Measurements from ENCODE around the gene NPIPB2.

DNA sequence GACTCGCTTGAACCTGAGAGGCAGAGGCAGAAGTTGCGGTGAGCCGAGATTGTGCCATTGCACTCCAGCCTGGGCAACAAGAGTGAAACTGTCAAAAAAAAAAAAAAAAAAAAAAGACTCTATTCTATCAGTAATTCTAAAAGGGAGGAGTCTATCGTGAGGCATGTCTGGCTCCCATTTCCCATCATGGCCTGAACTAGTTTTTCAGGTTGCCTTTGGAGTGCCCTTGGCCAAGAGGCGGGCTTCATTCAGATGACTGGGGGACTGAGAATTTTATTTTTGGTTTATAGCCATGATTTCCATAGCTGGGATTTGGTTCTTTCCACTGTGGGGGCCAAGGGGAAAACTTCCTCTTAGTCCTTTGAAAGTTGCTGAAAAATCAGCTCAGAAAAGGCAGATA is 31.2 kb upstream of the NPIPB2 start:
- TF ChIP-seq, protein P1, sequence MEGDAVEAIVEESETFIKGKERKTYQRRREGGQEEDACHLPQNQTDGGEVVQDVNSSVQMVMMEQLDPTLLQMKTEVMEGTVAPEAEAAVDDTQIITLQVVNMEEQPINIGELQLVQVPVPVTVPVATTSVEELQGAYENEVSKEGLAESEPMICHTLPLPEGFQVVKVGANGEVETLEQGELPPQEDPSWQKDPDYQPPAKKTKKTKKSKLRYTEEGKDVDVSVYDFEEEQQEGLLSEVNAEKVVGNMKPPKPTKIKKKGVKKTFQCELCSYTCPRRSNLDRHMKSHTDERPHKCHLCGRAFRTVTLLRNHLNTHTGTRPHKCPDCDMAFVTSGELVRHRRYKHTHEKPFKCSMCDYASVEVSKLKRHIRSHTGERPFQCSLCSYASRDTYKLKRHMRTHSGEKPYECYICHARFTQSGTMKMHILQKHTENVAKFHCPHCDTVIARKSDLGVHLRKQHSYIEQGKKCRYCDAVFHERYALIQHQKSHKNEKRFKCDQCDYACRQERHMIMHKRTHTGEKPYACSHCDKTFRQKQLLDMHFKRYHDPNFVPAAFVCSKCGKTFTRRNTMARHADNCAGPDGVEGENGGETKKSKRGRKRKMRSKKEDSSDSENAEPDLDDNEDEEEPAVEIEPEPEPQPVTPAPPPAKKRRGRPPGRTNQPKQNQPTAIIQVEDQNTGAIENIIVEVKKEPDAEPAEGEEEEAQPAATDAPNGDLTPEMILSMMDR (optimal IDR thresholded peaks at IDR 0.05 in 1 of 3, IDR thresholded peaks at IDR 0.05 in 1 of 3, conservative IDR thresholded peaks at IDR 0.05 in 1 of 3; ENCODE audit: extremely low read depth in 1 of 3, insufficient read depth in 2 of 3, low read length in 3 of 3): no peak
- no peak for TF ChIP-seq EZH2 (IDR thresholded peaks at IDR 0.05; ENCODE audit: low read length)
